Lower leg skin (tissue), 4 donors: ENCODE results near the gene ZC3H18. TPM values are rescaled to one million over a fixed set of nuclear protein-coding genes. Genes with fewer than 3 reads are reported as not detected.

Source experiments
- DNase-seq, 2 donors: peaks; one replicate each; pipeline ENCODE4 v3.0.0-alpha.2; 2019; ENCODE audit warnings: low spot score in 2 of 2
- H3K4me3 ChIP-seq: fragments of 200-600 bp; sonication (generic); 2 replicates; pipeline ENCODE4 v1.5.1; 2017; ENCODE audit warnings: mild to moderate bottlenecking, low read depth; ENCODE audit not compliant: poor library complexity, severe bottlenecking
- POLR2A ChIP-seq, 2 donors: fragments of 450-650 bp; IDR thresholded peaks; one replicate each; pipeline ENCODE4 v1.6.1; 2016 to 2017; ENCODE audit warnings: antibody characterized with exemption in 2 of 2, mild to moderate bottlenecking in 1 of 2, moderate library complexity in 1 of 2
- WGBS, 2 donors: methylation state at CpG; one replicate each; pipeline ENCODE4 v1.1.5; 2018; 5-methylcytosine and 5-hydroxymethylcytosine counted together
- intact Hi-C: fragments of 100-400 bp; cut with DNase I; formaldehyde crosslinking; loops from one replicate; pipeline ENCODE4 v1.15.0; 2023; ENCODE audit warnings: low total_unique reads
- total RNA-seq, 4 donors: library from RNA; depleted of rRNA; stranded (reverse); fragments of >200 nt; gene quantifications; one replicate each; pipeline ENCODE4 v1.1.0, GENCODE V29; 2016
- TF ChIP-seq, protein P1 (sequence below), 3 donors: fragments of 450-650 bp; IDR thresholded peaks; one replicate each; pipeline ENCODE4 v1.5.1; 2016; ENCODE audit warnings: antibody characterized with exemption in 3 of 3, mild to moderate bottlenecking in 3 of 3, moderate library complexity in 2 of 3

Gene ZC3H18
- 10 to 100 TPM; 16.5 to 32.3 (median 18.5) TPM for total RNA-seq

GRCh38 chr16:88569985-88570690, at the start of gene ZC3H18:
Gene ZC3H18 (plus strand): TSS chr16:88570403. CDS start chr16:88577124, 6,721 bp downstream.
- intact Hi-C loops = no loop called here
- peak; percentile 92 to 99 for DNase-seq
- TF ChIP-seq POLR2A (IDR thresholded peaks at IDR 0.05) = no peak
- TF ChIP-seq, protein P1, sequence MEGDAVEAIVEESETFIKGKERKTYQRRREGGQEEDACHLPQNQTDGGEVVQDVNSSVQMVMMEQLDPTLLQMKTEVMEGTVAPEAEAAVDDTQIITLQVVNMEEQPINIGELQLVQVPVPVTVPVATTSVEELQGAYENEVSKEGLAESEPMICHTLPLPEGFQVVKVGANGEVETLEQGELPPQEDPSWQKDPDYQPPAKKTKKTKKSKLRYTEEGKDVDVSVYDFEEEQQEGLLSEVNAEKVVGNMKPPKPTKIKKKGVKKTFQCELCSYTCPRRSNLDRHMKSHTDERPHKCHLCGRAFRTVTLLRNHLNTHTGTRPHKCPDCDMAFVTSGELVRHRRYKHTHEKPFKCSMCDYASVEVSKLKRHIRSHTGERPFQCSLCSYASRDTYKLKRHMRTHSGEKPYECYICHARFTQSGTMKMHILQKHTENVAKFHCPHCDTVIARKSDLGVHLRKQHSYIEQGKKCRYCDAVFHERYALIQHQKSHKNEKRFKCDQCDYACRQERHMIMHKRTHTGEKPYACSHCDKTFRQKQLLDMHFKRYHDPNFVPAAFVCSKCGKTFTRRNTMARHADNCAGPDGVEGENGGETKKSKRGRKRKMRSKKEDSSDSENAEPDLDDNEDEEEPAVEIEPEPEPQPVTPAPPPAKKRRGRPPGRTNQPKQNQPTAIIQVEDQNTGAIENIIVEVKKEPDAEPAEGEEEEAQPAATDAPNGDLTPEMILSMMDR (IDR thresholded peaks at IDR 0.05) = no peak
- H3K4me3 ChIP-seq = peak within 1 kb of the TSS; percentile 61
- WGBS, 2 donors = 0 to 1% methylated on average over 71 to 72 of the region's 90 CpGs

- no peak for DNase-seq
- no peak overlapping the region for H3K4me3 ChIP-seq
- no peak for TF ChIP-seq POLR2A (IDR thresholded peaks at IDR 0.05)
- TF ChIP-seq, protein P1 (IDR thresholded peaks at IDR 0.05) = no peak
- 57 to 68% methylated on average over 9 of the region's 9 CpGs for WGBS, 2 donors
- intact Hi-C loops = no loop called here
Observed at GRCh38 chr16:88521674-88522073, 48.5 kb upstream of the ZC3H18 start.

GRCh38 chr16:88522276-88522949, 47.8 kb upstream of the ZC3H18 start:
- no peak for DNase-seq
- 69 to 75% methylated on average over 24 of the region's 24 CpGs for WGBS, 2 donors
- no peak overlapping the region for H3K4me3 ChIP-seq
- TF ChIP-seq, protein P1 (IDR thresholded peaks at IDR 0.05) = no peak
- TF ChIP-seq POLR2A (IDR thresholded peaks at IDR 0.05) = no peak
- intact Hi-C loops = no loop called here

DNA sequence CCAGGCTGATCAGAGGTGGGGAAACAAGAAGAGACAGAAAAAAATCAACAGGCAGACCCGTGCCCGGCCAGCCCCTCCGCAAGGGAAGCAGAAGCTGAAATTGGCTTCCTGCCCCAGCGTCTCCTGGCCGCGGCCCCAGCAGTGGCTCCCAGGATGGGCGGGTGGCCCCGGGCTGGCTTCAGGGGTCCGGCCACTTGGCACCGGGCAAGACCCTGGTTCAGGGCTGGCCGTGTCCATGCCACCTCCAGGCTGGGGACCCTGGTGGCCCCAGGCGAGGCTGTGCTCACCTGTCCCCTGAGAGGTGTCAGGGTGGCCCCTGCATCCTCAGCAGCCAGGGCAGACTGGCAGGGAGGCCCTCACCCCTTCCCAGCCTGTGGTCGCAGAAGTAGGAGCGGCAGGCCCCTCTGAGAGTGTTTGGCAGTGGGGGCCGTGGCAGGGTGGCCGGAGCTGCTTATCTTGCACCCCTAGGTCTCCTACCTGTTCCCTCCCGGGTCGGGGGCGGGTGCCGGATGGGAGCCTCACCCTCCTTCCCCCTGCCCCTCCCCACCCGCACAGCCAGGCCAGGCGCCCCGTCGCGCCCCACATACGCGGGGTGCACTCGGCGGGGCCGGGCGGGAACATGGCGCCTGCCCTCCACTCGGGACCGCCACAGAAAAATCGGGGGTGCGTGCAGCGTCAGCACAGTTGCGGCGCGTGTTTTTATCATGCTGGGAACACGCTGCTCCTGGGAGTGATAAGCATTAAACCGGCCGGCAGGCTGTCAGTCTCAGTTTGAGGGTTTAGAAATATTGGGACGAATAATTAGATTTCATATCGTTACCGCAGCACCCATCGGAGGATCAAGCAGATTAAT, 46.7 kb upstream of the ZC3H18 start:
- intact Hi-C loops = no loop called here
- no peak for DNase-seq
- no peak overlapping the region for H3K4me3 ChIP-seq
- TF ChIP-seq, protein P1 (IDR thresholded peaks at IDR 0.05) = no peak
- TF ChIP-seq POLR2A (IDR thresholded peaks at IDR 0.05) = no peak
- WGBS, 2 donors = 43 to 51% methylated on average over 27 to 44 of the region's 47 CpGs

GRCh38 chr16:88524274-88524972, 45.8 kb upstream of the ZC3H18 start:
- no peak for DNase-seq
- intact Hi-C loops = no loop called here

More at GRCh38 chr16:88524274-88524972, 45.8 kb upstream of the ZC3H18 start:
- TF ChIP-seq, protein P1 (IDR thresholded peaks at IDR 0.05) = no peak
- no peak for TF ChIP-seq POLR2A (IDR thresholded peaks at IDR 0.05)
- no peak overlapping the region for H3K4me3 ChIP-seq
- WGBS, 2 donors = 55 to 58% methylated on average over 7 to 12 of the region's 18 CpGs
